Activated naive CD4-positive, alpha-beta T cell treated with anti-CD3 and anti-CD28 coated beads, Interleukin-2, amount 50 U/mL, for 16 hours (primary cell): ENCODE measurements around the gene HSP90AB1.

Experiments
- DNase-seq: peaks from one replicate; pipeline ENCODE4 v3.0.0-alpha.2; 2020

HSP90AB1 gene

GRCh38 chr6:44246663-44247337 lies at the start of gene HSP90AB1:
TSS of gene HSP90AB1 (plus strand) at chr6:44247101. CDS start at chr6:44248630, 1,529 bp downstream.
- DNase-seq, result peak; percentile 96

- DNase-seq, result no peak
These were observed 48.2 kb upstream of the HSP90AB1 start for GRCh38 chr6:44198684-44199083.

GRCh38 chr6:44199883-44200282 lies 47.0 kb upstream of the HSP90AB1 start:
- DNase-seq, result no peak

DNA sequence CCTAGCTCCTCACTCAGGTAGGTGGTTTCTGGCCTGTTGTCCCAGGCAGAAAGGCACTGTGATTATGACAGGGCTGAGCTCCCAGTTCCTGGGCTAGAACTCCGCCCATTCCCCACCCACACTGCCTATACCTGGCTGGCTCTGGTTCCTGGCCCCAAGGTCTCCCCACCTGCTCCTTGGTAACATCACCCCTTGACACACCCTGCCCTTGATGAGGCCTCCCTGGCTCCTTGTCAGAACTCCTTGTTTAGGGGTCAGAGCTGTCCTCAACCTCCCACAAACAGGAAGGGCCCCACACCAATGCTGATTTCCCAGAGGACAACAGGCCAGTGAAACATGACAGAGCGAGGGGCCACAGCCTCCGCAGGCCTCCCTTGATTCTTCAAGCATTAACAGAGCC lies 45.7 kb upstream of the HSP90AB1 start:
- DNase-seq, result no peak

DNA sequence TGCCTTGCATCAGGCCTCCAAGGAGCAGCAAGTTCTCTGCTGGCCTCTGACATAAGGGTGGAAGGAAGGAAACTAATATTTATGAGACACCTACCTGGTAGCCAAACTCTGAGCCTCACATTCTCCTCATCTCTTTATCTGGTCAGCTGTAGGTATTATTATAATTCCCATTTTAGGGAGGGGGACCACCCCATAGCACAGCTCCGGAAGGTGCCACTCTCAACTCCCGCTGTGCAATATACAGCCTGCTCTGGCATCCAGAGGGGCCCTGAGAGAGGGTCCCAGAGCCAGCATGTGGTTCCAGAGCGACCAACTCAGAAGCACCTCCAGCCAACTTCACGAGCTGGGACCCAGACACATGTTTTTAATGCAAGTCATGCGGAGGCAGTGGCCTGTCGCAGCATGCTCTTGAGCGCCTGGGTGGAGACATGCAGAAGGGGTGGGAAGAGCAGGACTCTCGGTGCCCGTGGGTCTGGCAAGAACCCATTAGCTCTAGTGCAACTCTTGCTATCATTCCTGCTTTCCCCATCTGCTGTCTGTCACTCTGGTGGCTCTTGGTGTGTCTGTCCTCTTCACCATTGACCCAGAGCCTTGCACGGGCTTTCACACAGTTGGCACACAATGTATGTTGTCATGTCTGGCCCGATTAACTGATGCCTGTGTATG lies 45.1 kb upstream of the HSP90AB1 start:
- DNase-seq, result no peak

DNA sequence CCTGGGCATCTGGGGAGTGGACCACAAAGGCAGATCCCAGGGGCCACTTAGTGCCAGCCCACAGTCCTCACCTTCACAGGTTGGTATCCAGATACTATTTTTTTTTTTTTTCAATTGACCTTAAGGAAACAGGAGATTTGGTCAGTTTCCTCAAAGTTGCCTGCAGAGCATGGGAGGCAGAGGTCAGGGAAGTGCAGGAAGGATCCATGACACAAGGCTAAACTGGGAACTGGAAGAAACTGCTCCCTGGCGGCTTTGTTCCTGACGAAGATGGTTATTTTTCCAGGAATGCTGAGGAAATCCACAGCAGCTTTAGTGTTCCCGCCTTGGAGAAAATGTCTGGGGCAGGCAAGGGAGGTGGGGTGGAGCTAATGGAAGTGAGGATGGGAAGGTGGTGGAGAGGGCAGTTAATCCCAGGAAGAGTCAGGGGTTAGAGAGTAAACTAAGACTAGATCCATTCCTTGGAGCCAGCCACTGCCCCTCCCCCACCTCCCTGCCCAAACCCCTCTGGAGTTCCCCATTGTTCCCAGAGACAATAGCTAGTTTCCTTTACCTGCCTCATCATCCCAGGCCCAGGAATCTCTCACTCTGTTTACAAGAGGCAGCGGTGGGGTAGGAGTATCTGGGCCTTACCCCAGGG lies 44.4 kb upstream of the HSP90AB1 start:
- DNase-seq, result no peak

GRCh38 chr6:44202972-44203750 lies 43.7 kb upstream of the HSP90AB1 start:
- DNase-seq, result no peak

DNA sequence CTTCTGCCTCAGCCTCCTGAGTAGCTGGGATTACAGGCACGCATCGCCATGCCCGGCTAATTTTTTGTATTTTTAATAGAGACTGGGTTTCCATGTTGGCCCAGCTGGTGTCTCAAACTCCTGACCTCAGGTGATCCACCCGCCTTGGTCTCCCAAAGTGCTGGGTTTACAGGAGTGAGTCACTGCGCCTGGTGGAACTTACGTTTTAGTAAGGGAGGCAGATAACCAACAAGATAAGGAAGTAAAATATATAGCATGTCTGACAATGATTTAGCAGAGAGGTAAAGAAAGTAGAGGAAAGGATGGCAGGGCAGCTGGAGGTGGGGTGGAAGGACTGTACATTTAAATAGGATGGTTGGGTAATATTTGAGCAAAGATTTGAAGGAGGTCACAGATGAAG lies 42.9 kb upstream of the HSP90AB1 start:
- no peak for DNase-seq

- DNase-seq, result no peak
These were observed 38.9 kb upstream of the HSP90AB1 start for GRCh38 chr6:44207966-44208365.

GRCh38 chr6:44211284-44211683 lies 35.6 kb upstream of the HSP90AB1 start:
- no peak for DNase-seq

GRCh38 chr6:44214307-44214706 lies 32.6 kb upstream of the HSP90AB1 start:
- no peak for DNase-seq

GRCh38 chr6:44216677-44217331 lies 30.1 kb upstream of the HSP90AB1 start, which contains the start of gene MYMX:
TSS of gene MYMX (plus strand) at chr6:44216926. CDS start at chr6:44217472, 546 bp downstream.
- no peak for DNase-seq

DNA sequence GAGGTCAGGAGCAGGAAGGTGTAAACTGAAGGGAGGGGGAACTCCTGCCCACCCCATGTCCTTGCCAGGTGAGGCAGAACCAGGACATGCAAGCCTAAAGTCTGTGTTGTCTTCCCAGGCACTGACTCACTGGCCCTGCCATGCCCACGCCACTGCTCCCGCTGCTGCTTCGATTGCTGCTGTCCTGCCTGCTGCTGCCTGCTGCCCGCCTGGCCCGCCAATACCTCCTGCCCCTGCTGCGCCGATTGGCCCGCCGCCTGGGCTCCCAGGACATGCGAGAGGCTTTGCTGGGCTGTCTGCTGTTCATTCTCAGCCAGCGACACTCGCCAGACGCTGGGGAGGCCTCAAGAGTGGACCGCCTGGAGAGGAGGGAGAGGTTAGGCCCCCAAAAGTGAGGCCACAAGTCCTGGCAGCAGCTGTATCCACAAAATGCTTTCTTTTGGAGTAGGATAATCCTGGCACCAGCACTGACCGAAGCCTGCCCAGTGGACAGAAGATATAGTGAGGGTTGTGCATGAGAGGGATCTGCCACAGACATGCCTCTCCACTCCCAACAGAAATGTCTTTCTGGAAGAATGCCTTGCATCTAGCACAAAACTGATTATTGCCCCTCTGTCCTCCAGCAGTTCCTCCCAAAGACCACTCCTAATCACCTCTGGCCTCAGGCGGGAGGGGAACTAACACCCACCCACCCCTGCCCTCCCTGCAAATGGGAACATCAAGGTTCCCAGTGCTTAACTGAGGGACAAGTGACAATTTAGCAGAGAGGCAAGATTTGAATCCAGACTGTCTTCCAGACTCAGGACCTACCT lies 29.4 kb upstream of the HSP90AB1 start:
- DNase-seq, result no peak

DNA sequence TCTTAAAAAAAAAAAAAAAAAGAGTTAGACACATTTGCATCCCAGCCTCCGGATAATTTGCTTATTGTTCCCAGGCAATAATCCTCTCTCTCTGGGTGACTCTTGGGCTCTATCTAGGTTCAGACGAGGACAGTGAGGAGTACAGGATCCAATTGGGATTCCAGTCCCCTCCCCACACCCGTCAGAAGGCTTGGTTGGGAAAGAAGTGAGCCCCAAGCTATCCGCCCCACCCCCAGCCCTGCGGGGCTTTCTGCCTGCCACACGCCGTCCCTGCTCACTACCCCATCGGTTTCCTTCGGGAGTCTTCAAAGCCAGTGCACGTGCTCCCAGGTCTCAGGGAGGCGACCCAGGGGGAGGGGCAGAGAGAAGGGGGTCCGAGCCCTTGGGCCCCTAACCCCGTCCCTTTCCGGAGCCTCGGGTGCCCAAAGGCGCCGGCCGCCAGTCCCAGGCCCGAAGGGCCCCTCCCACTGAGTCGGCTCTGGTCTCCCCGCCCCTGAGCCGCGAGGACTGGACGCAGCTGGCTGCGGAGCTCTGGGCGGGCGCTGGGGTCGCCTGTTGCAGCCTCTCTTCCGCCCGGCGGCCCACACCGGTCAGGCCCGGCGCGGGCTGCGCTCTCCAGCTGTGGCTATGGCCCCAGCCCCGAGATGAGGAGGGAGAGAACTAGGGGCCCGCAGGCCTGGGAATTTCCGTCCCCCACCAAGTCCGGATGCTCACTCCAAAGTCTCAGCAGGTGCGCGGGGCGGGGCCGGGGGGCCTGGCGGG lies 27.7 kb upstream of the HSP90AB1 start:
- DNase-seq, result no peak

DNA sequence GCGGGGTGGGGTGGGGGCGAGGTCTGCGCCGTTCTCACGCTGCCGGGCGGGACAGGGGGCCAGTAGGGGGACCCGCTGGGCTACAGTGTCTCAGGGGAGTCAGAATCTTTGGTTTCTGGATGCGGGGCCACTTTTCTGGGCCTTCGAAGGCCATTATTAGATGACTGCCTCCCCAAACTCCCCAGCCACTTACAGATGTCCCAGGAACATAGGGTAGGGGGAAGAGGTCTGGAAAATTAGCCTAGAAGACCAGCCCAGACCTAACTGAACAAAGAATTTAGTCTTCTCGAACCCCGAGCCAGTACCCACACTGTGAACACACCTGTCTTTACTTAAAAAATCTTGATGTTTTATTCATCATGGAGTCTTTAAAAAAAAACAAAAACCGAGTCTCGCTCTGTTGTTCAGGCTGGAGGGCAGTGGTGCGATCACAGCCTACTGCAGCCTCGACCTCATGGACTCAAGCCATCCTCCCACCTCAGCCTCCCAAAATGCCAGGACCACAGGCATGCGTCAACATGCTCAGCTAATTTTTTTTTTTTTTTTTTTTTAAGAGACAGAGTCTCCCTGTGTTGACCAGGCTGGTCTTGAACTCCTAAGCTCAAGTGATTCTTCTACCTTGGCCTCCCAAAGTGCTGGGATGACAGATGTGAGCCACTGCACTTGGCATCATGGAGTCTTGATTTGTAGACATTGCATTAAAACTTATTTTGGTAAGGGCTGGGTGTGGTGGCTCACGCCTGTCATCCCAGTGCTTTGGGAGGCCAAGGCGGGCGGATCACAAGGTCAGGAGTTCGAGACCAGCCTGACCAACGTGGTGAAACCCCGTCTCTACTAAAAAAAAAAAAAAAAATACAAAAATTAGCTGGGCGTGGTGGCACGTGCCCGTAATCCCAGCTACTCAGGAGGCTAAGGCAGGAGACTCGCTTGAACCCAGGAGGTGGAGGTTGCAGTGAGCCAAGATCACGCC lies 26.8 kb upstream of the HSP90AB1 start:
- DNase-seq, result peak; percentile 24

DNA sequence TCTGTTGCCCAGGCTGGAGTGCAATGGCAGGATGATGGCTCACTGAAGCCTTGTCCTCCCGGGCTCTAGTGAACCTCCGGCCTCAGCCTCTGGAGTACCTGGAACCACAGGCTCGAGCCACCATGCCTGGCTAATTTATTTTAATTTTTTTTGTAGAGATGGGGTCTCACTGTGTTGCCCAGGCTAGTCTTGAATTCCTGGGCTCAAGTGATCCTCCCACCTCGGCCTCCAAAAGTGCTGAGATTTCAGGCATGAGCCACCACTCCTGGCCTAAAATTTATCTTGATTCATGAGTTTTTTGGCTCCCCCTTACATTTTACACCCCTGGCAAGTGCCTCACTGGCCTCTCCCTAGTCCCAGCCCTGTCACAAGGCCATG lies 26.0 kb upstream of the HSP90AB1 start:
- no peak for DNase-seq

GRCh38 chr6:44221291-44221960 lies 25.5 kb upstream of the HSP90AB1 start:
- DNase-seq, result peak; percentile 73

- no peak for DNase-seq
These were observed 25.0 kb upstream of the HSP90AB1 start for GRCh38 chr6:44221961-44222335.
